Measurements from ENCODE around the gene SEPTIN7. TPM values are rescaled to one million over a fixed set of nuclear protein-coding genes. Genes with fewer than 3 reads are reported as not detected.

SEPTIN7 gene
- total and polyA plus RNA-seq, 2 of the 4 experiments (the other 2 are of a cell fraction): 150 to 239 TPM

DNA sequence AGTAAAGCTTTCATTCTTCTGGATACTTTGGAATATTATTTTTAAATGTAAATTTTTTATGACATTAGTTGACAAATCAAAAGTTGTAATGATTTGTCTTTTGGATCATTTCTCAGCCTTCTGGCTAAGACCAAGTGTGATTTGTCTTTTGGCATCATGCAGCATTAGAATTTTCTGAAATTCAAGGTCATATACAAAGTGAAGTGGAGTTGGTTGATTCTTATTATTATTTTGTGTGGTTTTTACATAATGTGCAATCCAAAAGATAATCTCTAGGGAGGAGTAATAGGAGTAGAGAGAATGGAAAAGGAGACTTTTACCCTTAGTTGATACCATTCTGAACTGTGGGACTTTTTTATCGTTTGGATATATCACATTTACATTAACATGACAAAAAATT, 24.2 kb upstream of the SEPTIN7 start:
- Histone ChIP-seq H3K56ac (ENCODE audit: extremely low read depth, insufficient read depth, low read length) (no peak overlapping the region), H2AFZ (replicated peaks; ENCODE audit: low read length, poor library complexity) (no peak overlapping the region), H4K8ac (ENCODE audit: low read depth in 2 of 2, low read length in 2 of 2) (no peak overlapping the region), H2AK9ac (replicated peaks; ENCODE audit: low read depth, low read length, poor library complexity) (no peak overlapping the region), H4K91ac (ENCODE audit: insufficient read depth, low read depth, low read length) (no peak overlapping the region), H3K79me1 (ENCODE audit: low read depth in 1 of 2, low read length in 2 of 2) (no peaks in the 10 kb centered on the region), H3K9ac (ENCODE audit: low read depth, low read length) (no peak overlapping the region), H2AK5ac (ENCODE audit: low read depth, low read length) (no peak overlapping the region), H2BK15ac (ENCODE audit: low read depth, low read length) (no peak overlapping the region), H3K23ac (ENCODE audit: low read depth, low read length) (no peak overlapping the region), H3K4me2 (ENCODE audit: low read depth, low read length) (no peak overlapping the region), H4K5ac (ENCODE audit: low read depth, low read length) (no peak overlapping the region), H3K4me1 (ENCODE audit: control insufficient read depth, insufficient read depth, low read length) (peaks cover 2% of the 10 kb centered on the region), H3K9me1 (ENCODE audit: insufficient read depth, low read length) (no peaks in the 10 kb centered on the region; the same call in 1 of the 2 replicates), H3K27ac (ENCODE audit: insufficient read depth, low read length) (no peak overlapping the region), H3K18ac (ENCODE audit: low read depth, low read length) (no peak overlapping the region), H3K14ac (replicated peaks; ENCODE audit: low read depth, low read length) (no peak overlapping the region), H3K27me3 (ENCODE audit: control insufficient read depth, insufficient read depth, low read length) (peaks cover 2% of the 10 kb centered on the region; the same call in 1 of the 2 replicates), H2BK20ac (ENCODE audit: low read depth, low read length) (no peak overlapping the region), H3K4me3 (ENCODE audit: insufficient read depth, low read depth, low read length) (no peak overlapping the region), H3K4ac (ENCODE audit: low read depth, low read length) (no peak overlapping the region), H3K9me3 (ENCODE audit: control insufficient read depth, insufficient read depth, low read length) (no peaks in the 10 kb centered on the region), H2BK5ac (ENCODE audit: low read depth, low read length, poor library complexity, severe bottlenecking) (no peak overlapping the region), H2BK120ac (ENCODE audit: low read depth, low read length) (no peak overlapping the region), H4K20me1 (ENCODE audit: insufficient read depth, low read length) (no peaks in the 10 kb centered on the region), H3K36me3 (ENCODE audit: control insufficient read depth, insufficient read depth, low read length) (no peaks in the 10 kb centered on the region)
- ChIA-PET POLR2A (ENCODE audit: unreplicated experiment) (no interaction called here), CTCF (interaction anchor here (0.6 kb wide), 1 partner anchor 24 kb away, joined by 4 read pairs; no protein-coding TSS in a partner anchor)
- dilution Hi-C loops (cut with HindIII; ENCODE audit: low sequenced_read_pairs, unreplicated experiment): no loop called here
- TF ChIP-seq RCOR1 (IDR thresholded peaks at IDR 0.05; ENCODE audit: insufficient replicate concordance, low read length): no peak
- no peak for TF ChIP-seq NFE2L2 (IDR thresholded peaks at IDR 0.05; ENCODE audit: low read depth, low read length)
- TF ChIP-seq MAZ (IDR thresholded peaks at IDR 0.05; ENCODE audit: borderline replicate concordance, low read depth, low read length): no peak
- no peak for TF ChIP-seq MAFK (IDR thresholded peaks at IDR 0.05; ENCODE audit: low read depth, low read length)
- no peak for TF ChIP-seq CEBPB (IDR thresholded peaks at IDR 0.05; ENCODE audit: low read depth, low read length)
- no peak for TF ChIP-seq BHLHE40 (IDR thresholded peaks at IDR 0.05; ENCODE audit: low read depth, low read length)
- TF ChIP-seq SMC3 (IDR thresholded peaks at IDR 0.05; ENCODE audit: low read depth, low read length): no peak
- no peak for TF ChIP-seq RAD21 (IDR thresholded peaks at IDR 0.05; ENCODE audit: low read length)
- TF ChIP-seq, protein P1, sequence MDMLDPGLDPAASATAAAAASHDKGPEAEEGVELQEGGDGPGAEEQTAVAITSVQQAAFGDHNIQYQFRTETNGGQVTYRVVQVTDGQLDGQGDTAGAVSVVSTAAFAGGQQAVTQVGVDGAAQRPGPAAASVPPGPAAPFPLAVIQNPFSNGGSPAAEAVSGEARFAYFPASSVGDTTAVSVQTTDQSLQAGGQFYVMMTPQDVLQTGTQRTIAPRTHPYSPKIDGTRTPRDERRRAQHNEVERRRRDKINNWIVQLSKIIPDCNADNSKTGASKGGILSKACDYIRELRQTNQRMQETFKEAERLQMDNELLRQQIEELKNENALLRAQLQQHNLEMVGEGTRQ (IDR thresholded peaks at IDR 0.05; ENCODE audit: low read depth, low read length): no peak
- TF ChIP-seq, protein P2, sequence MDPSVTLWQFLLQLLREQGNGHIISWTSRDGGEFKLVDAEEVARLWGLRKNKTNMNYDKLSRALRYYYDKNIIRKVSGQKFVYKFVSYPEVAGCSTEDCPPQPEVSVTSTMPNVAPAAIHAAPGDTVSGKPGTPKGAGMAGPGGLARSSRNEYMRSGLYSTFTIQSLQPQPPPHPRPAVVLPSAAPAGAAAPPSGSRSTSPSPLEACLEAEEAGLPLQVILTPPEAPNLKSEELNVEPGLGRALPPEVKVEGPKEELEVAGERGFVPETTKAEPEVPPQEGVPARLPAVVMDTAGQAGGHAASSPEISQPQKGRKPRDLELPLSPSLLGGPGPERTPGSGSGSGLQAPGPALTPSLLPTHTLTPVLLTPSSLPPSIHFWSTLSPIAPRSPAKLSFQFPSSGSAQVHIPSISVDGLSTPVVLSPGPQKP (IDR thresholded peaks at IDR 0.05; ENCODE audit: borderline replicate concordance, low read depth, low read length): no peak
- TF ChIP-seq MXI1 (IDR thresholded peaks at IDR 0.05; ENCODE audit: borderline replicate concordance, low read depth, low read length): no peak
- no peak for TF ChIP-seq FOS (IDR thresholded peaks at IDR 0.05; ENCODE audit: low read depth, low read length)
- no peak for TF ChIP-seq CHD1 (IDR thresholded peaks at IDR 0.05; ENCODE audit: low read depth, low read length)
- TF ChIP-seq, protein P3, sequence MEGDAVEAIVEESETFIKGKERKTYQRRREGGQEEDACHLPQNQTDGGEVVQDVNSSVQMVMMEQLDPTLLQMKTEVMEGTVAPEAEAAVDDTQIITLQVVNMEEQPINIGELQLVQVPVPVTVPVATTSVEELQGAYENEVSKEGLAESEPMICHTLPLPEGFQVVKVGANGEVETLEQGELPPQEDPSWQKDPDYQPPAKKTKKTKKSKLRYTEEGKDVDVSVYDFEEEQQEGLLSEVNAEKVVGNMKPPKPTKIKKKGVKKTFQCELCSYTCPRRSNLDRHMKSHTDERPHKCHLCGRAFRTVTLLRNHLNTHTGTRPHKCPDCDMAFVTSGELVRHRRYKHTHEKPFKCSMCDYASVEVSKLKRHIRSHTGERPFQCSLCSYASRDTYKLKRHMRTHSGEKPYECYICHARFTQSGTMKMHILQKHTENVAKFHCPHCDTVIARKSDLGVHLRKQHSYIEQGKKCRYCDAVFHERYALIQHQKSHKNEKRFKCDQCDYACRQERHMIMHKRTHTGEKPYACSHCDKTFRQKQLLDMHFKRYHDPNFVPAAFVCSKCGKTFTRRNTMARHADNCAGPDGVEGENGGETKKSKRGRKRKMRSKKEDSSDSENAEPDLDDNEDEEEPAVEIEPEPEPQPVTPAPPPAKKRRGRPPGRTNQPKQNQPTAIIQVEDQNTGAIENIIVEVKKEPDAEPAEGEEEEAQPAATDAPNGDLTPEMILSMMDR (conservative IDR thresholded peaks at IDR 0.05; ENCODE audit: low read depth, low read length): no peak
- no peak for TF ChIP-seq POLR2A (IDR thresholded peaks at IDR 0.05; ENCODE audit: low read depth, low read length)
- no peak for TF ChIP-seq RFX5 (IDR thresholded peaks at IDR 0.05; ENCODE audit: low read depth, low read length)
- intact Hi-C loops (cut with micrococcal nuclease): no loop called here
- DNase-seq (no peak), ATAC-seq (ENCODE audit: low read depth) (no peak)
- no CpG with 5 or more reads among the region's 1 CpG for WGBS, 2 experiments (ENCODE audit: extremely low coverage in 2 of 2, insufficient read length in 1 of 2)
- no TSS peak for BruUV-seq (replicated peaks)
- in situ Hi-C loops (cut with MboI; ENCODE audit: low sequenced_read_pairs): no loop called here
